Prostate gland (tissue), 2 donors: ENCODE measurements around the gene ANXA1.

Source experiments
- POLR2A ChIP-seq: fragments of 450-650 bp; IDR thresholded peaks from one replicate; pipeline ENCODE4 v1.6.1; 2016; ENCODE audit warnings: antibody characterized with exemption, mild to moderate bottlenecking
- POLR2AphosphoS5 ChIP-seq: sonication (generic); formaldehyde crosslinking; IDR thresholded peaks from one replicate; pipeline ENCODE4 v1.6.1; 2017; ENCODE audit warnings: antibody characterized with exemption
- TF ChIP-seq, protein P1 (sequence below), 4 experiments: fragments of 200-600 bp in 2 of 4; fragments of 450-650 bp in 2 of 4; sonication (generic) in 2 of 4; IDR thresholded peaks; 1 replicate in 3 of 4; 2 replicates in 1 of 4; pipeline ENCODE4 v1.5.1; 2016 to 2019; ENCODE audit warnings: antibody characterized with exemption in 4 of 4, mild to moderate bottlenecking in 2 of 4, moderate library complexity in 2 of 4

DNA sequence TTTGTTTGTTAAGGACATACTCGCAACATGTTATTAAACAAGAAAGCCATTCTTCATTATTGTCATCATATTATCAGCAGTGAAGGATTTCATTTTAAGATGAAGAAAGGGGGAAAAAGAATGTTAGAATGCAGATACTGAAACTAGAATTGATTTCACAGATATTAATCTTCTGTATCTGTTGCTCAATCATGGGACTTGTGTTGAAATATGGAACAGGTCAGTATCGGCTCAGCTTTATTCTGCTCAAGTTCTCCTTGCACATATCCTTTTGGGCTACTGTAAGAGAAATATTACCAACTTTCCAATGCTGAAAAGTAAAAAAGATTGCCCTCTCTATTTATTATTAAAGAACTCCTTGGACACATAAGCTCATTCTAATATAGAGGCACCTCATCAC, 13.8 kb upstream of the ANXA1 start:
- no peak for TF ChIP-seq POLR2A
- TF ChIP-seq, protein P1, sequence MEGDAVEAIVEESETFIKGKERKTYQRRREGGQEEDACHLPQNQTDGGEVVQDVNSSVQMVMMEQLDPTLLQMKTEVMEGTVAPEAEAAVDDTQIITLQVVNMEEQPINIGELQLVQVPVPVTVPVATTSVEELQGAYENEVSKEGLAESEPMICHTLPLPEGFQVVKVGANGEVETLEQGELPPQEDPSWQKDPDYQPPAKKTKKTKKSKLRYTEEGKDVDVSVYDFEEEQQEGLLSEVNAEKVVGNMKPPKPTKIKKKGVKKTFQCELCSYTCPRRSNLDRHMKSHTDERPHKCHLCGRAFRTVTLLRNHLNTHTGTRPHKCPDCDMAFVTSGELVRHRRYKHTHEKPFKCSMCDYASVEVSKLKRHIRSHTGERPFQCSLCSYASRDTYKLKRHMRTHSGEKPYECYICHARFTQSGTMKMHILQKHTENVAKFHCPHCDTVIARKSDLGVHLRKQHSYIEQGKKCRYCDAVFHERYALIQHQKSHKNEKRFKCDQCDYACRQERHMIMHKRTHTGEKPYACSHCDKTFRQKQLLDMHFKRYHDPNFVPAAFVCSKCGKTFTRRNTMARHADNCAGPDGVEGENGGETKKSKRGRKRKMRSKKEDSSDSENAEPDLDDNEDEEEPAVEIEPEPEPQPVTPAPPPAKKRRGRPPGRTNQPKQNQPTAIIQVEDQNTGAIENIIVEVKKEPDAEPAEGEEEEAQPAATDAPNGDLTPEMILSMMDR (IDR thresholded peaks at IDR 0.05): no peak
- TF ChIP-seq POLR2AphosphoS5: no peak
